GM19035 (cell line): Measurements from ENCODE around the gene CCDC91.

ENCODE experiments used
- ATAC-seq: cut with Tn5 transposase; IDR thresholded peaks from one replicate; pipeline ENCODE4 v1.9.1; 2021; ENCODE audit not compliant: unreplicated experiment

CCDC91 gene

GRCh38 chr12:28512876-28513275 is 322.6 kb downstream of the CCDC91 start:
- ATAC-seq: no peak

- no peak for ATAC-seq
These were observed 323.7 kb downstream of the CCDC91 start for GRCh38 chr12:28513983-28514382.

- ATAC-seq: no peak
These were observed 326.8 kb downstream of the CCDC91 start for GRCh38 chr12:28517101-28517500.

GRCh38 chr12:28527631-28528249 is 337.5 kb downstream of the CCDC91 start:
- ATAC-seq: no peak

- no peak for ATAC-seq
These were observed 345.0 kb downstream of the CCDC91 start for GRCh38 chr12:28535216-28535615.

- ATAC-seq: no peak
These were observed 345.8 kb downstream of the CCDC91 start for GRCh38 chr12:28536088-28536487.

- ATAC-seq: no peak
These were observed 347.2 kb downstream of the CCDC91 start for GRCh38 chr12:28537474-28537873.

- ATAC-seq: no peak
These were observed 349.6 kb downstream of the CCDC91 start for GRCh38 chr12:28539691-28540323.

GRCh38 chr12:28540324-28540714 is 350.1 kb downstream of the CCDC91 start:
- ATAC-seq: no peak

- peak; percentile 75 for ATAC-seq
These were observed 353.0 kb downstream of the CCDC91 start for GRCh38 chr12:28543021-28543890.

- no peak for ATAC-seq
These were observed 360.8 kb downstream of the CCDC91 start for GRCh38 chr12:28550757-28551704.

- no peak for ATAC-seq
These were observed 362.2 kb downstream of the CCDC91 start for GRCh38 chr12:28552251-28552970.

- ATAC-seq: no peak
These were observed 365.5 kb downstream of the CCDC91 start for GRCh38 chr12:28555748-28556147.

GRCh38 chr12:28558250-28558649 is 368.0 kb downstream of the CCDC91 start:
- ATAC-seq: no peak

- no peak for ATAC-seq
These were observed 373.0 kb downstream of the CCDC91 start for GRCh38 chr12:28563286-28563685.

GRCh38 chr12:28563936-28564335 is 373.7 kb downstream of the CCDC91 start:
- no peak for ATAC-seq

GRCh38 chr12:28568118-28568517 is 377.9 kb downstream of the CCDC91 start:
- no peak for ATAC-seq

- no peak for ATAC-seq
These were observed 378.4 kb downstream of the CCDC91 start for GRCh38 chr12:28568704-28569103.

GRCh38 chr12:28569698-28570411 is 379.6 kb downstream of the CCDC91 start:
- no peak for ATAC-seq

GRCh38 chr12:28570811-28571210 is 380.6 kb downstream of the CCDC91 start:
- no peak for ATAC-seq
